ENCODE data around the gene GRIA1. TPM values are rescaled to one million over a fixed set of nuclear protein-coding genes. Genes with fewer than 3 reads are reported as not detected.

GRIA1 gene
- total RNA-seq, 4 donors from 2014 or later: 1.7 TPM; not detected in 3

- TF ChIP-seq CTCF (IDR thresholded peaks at IDR 0.05) (no peak), POLR2A (IDR thresholded peaks at IDR 0.05) (no peak)
- no peaks in the 10 kb centered on the region for H3K27me3 ChIP-seq
- H3K27ac ChIP-seq: no peak overlapping the region
- no peaks in the 10 kb centered on the region for H3K4me1 ChIP-seq
- DNase-seq: no peak
- H3K4me3 ChIP-seq: no peak overlapping the region
- no peaks in the 10 kb centered on the region for H3K36me3 ChIP-seq
- H3K9me3 ChIP-seq: no peaks in the 10 kb centered on the region
Measured at GRCh38 chr5:153690236-153690635, 199.8 kb downstream of the GRIA1 start.

- H3K27me3 ChIP-seq: no peaks in the 10 kb centered on the region
- H3K27ac ChIP-seq: no peak overlapping the region
- no peaks in the 10 kb centered on the region for H3K4me1 ChIP-seq
- H3K4me3 ChIP-seq: no peak overlapping the region
- no peak for DNase-seq
- TF ChIP-seq POLR2A (IDR thresholded peaks at IDR 0.05): no peak
- TF ChIP-seq CTCF (IDR thresholded peaks at IDR 0.05): no peak
- no peaks in the 10 kb centered on the region for H3K9me3 ChIP-seq
- H3K36me3 ChIP-seq: no peaks in the 10 kb centered on the region
Measured at GRCh38 chr5:153696256-153696655, 205.8 kb downstream of the GRIA1 start.

GRCh38 chr5:153699035-153699434 lies 208.6 kb downstream of the GRIA1 start:
- Histone ChIP-seq H3K36me3 (no peaks in the 10 kb centered on the region), H3K4me3 (no peak overlapping the region), H3K9me3 (no peaks in the 10 kb centered on the region), H3K27me3 (no peaks in the 10 kb centered on the region), H3K27ac (no peak overlapping the region), H3K4me1 (no peaks in the 10 kb centered on the region)
- no peak for TF ChIP-seq CTCF (IDR thresholded peaks at IDR 0.05)
- TF ChIP-seq POLR2A (IDR thresholded peaks at IDR 0.05): no peak
- no peak for DNase-seq

- Histone ChIP-seq H3K27me3 (no peaks in the 10 kb centered on the region), H3K9me3 (no peaks in the 10 kb centered on the region), H3K4me1 (no peaks in the 10 kb centered on the region), H3K36me3 (no peaks in the 10 kb centered on the region), H3K27ac (no peak overlapping the region), H3K4me3 (no peak overlapping the region)
- TF ChIP-seq CTCF (IDR thresholded peaks at IDR 0.05) (no peak), POLR2A (IDR thresholded peaks at IDR 0.05) (no peak)
- DNase-seq: no peak
Measured at GRCh38 chr5:153700940-153701339, 210.5 kb downstream of the GRIA1 start.

- Histone ChIP-seq H3K36me3 (no peaks in the 10 kb centered on the region), H3K4me1 (no peaks in the 10 kb centered on the region), H3K27me3 (no peaks in the 10 kb centered on the region), H3K9me3 (no peaks in the 10 kb centered on the region), H3K27ac (no peak overlapping the region), H3K4me3 (no peak overlapping the region)
- TF ChIP-seq CTCF (IDR thresholded peaks at IDR 0.05): no peak
- TF ChIP-seq POLR2A (IDR thresholded peaks at IDR 0.05): no peak
- DNase-seq: no peak
Measured at GRCh38 chr5:153702265-153702664, 211.8 kb downstream of the GRIA1 start.

- DNase-seq: no peak
- TF ChIP-seq CTCF (IDR thresholded peaks at IDR 0.05) (no peak), POLR2A (IDR thresholded peaks at IDR 0.05) (no peak)
- H3K4me3 ChIP-seq: no peak overlapping the region
- no peaks in the 10 kb centered on the region for H3K36me3 ChIP-seq
- H3K9me3 ChIP-seq: no peaks in the 10 kb centered on the region
- H3K4me1 ChIP-seq: no peaks in the 10 kb centered on the region
- no peak overlapping the region for H3K27ac ChIP-seq
- H3K27me3 ChIP-seq: no peaks in the 10 kb centered on the region
Measured at GRCh38 chr5:153704110-153704509, 213.6 kb downstream of the GRIA1 start.
